Neuronal stem cell (in vitro differentiated cells): ENCODE data around the gene FGF21.

Source experiments
- DNase-seq: peaks from one replicate; pipeline ENCODE4 v3.0.0-alpha.2; 2013; ENCODE audit warnings: low spot score
- H2AFZ ChIP-seq: one replicate; pipeline ENCODE4 v1.6.1; 2013; ENCODE audit warnings: mild to moderate bottlenecking, low read length, inconsistent platforms
- H2AK5ac ChIP-seq: 2 replicates; pipeline ENCODE4 v1.6.1; 2013; ENCODE audit warnings: low read depth, mild to moderate bottlenecking, inconsistent platforms, low read length, moderate library complexity, mixed read lengths
- H2BK120ac ChIP-seq: 2 replicates; pipeline ENCODE4 v1.6.1; 2013; ENCODE audit warnings: low read depth, mild to moderate bottlenecking, inconsistent platforms, low read length, moderate library complexity, mixed read lengths
- H2BK12ac ChIP-seq: one replicate; pipeline ENCODE4 v1.6.1; 2013; ENCODE audit warnings: low read length, inconsistent platforms
- H2BK15ac ChIP-seq: 2 replicates; pipeline ENCODE4 v1.6.1; 2013; ENCODE audit warnings: mild to moderate bottlenecking, low read length, inconsistent platforms, mixed read lengths
- H2BK5ac ChIP-seq: one replicate; pipeline ENCODE4 v1.6.1; 2013; ENCODE audit warnings: inconsistent platforms, mild to moderate bottlenecking, low read length, moderate library complexity
- H3K14ac ChIP-seq: one replicate; pipeline ENCODE4 v1.6.1; 2013; ENCODE audit warnings: low read length, inconsistent platforms
- H3K18ac ChIP-seq: 2 replicates; pipeline ENCODE4 v1.6.1; 2013; ENCODE audit warnings: low read length, inconsistent platforms
- H3K23ac ChIP-seq: 2 replicates; pipeline ENCODE4 v1.6.1; 2013; ENCODE audit warnings: low read depth, mild to moderate bottlenecking, mixed read lengths, low read length, inconsistent platforms; ENCODE audit not compliant: poor library complexity
- H3K27ac ChIP-seq: replicated peaks from 3 replicates; pipeline ENCODE4 v1.5.1; 2013; ENCODE audit warnings: low read length, inconsistent platforms
- H3K27me3 ChIP-seq, 3 experiments: 2 replicates each; pipeline ENCODE4 v1.6.1; 2013; ENCODE audit warnings: low read length in 3 of 3, mild to moderate bottlenecking in 2 of 3, inconsistent platforms in 1 of 3, low read depth in 1 of 3, mixed read lengths in 1 of 3, moderate library complexity in 1 of 3; ENCODE audit not compliant: control insufficient read depth in 3 of 3, insufficient read depth in 3 of 3
- H3K36me3 ChIP-seq, 2 donors: replicated peaks in 1 of 2; 2 replicates each; pipeline ENCODE4 v1.6.1; 2013; ENCODE audit warnings: low read length in 2 of 2; ENCODE audit not compliant: control insufficient read depth in 2 of 2, insufficient read depth in 2 of 2
- H3K4ac ChIP-seq: 2 replicates; pipeline ENCODE4 v1.6.1; 2013; ENCODE audit warnings: inconsistent platforms, mild to moderate bottlenecking, low read length, moderate library complexity
- H3K4me1 ChIP-seq, 2 donors: 1 replicate in 1 of 2; 2 replicates in 1 of 2; pipeline ENCODE4 v1.6.1; 2013; ENCODE audit warnings: low read length in 2 of 2, low read depth in 1 of 2; ENCODE audit not compliant: control insufficient read depth in 2 of 2, insufficient read depth in 1 of 2
- H3K4me2 ChIP-seq: one replicate; pipeline ENCODE4 v1.6.1; 2013; ENCODE audit warnings: mild to moderate bottlenecking, low read length, inconsistent platforms; ENCODE audit not compliant: insufficient read depth, poor library complexity, severe bottlenecking
- H3K4me3 ChIP-seq, 2 donors: 2 replicates each; pipeline ENCODE4 v1.5.1; 2013; ENCODE audit warnings: low read length in 2 of 2, mild to moderate bottlenecking in 2 of 2, inconsistent platforms in 1 of 2, moderate library complexity in 1 of 2
- H3K79me1 ChIP-seq: one replicate; pipeline ENCODE4 v1.6.1; 2013; ENCODE audit warnings: low read depth, mild to moderate bottlenecking, inconsistent platforms, low read length, moderate library complexity
- H3K9ac ChIP-seq: one replicate; pipeline ENCODE4 v1.6.1; 2013; ENCODE audit warnings: mild to moderate bottlenecking, low read depth, low read length, inconsistent platforms; ENCODE audit not compliant: poor library complexity
- H3K9me3 ChIP-seq, 2 donors: replicated peaks in 1 of 2; 2 replicates each; pipeline versions ENCODE3 to v1.6.1; 2013; ENCODE audit warnings: low read length in 2 of 2, mild to moderate bottlenecking in 2 of 2, inconsistent platforms in 1 of 2, low read depth in 1 of 2, mixed read lengths in 1 of 2, moderate library complexity in 1 of 2; ENCODE audit not compliant: control insufficient read depth in 2 of 2, insufficient read depth in 1 of 2
- H4K8ac ChIP-seq: one replicate; pipeline ENCODE4 v1.6.1; 2013; ENCODE audit warnings: low read depth, mild to moderate bottlenecking, inconsistent platforms, low read length, moderate library complexity
- H4K91ac ChIP-seq: one replicate; pipeline ENCODE4 v1.6.1; 2013; ENCODE audit warnings: low read length, low read depth, mild to moderate bottlenecking, inconsistent platforms; ENCODE audit not compliant: poor library complexity
- WGBS, 2 donors: extraction: QIAGEN DNeasy Blood & Tissue Kit; methylation state at CpG; one replicate each; pipeline ENCODE4 v1.1.7; 2013; ENCODE audit warnings: missing lambda C conversion rate in 2 of 2, mixed read lengths in 1 of 2; ENCODE audit not compliant: insufficient read length in 2 of 2, insufficient replicate concordance in 1 of 2; ENCODE audit errors: extremely low coverage in 2 of 2; 5-methylcytosine and 5-hydroxymethylcytosine counted together

Gene FGF21

DNA sequence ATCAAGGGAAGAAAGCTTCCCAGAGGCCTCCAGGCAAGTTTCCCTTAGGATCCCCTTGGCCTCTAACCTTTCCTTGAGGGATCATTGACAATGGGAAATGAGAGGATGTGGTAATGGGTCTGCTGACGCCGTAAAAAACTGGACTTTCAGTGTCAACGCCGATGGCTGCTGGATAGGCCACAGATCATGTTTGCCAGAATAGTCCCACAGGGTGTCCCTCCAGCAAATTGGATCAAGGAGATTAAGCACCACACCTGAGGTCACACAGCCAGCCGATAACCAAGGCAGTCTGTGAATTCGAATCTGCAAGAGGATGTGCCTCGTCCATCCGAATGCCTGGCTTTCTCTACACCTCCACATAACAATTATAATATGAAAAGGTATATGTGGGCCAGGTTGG, 37.9 kb downstream of the FGF21 start:
- Histone ChIP-seq H4K91ac (no peak overlapping the region), H2BK120ac (no peak overlapping the region), H3K4me3 (no peak overlapping the region), H2BK15ac (no peak overlapping the region), H2AK5ac (no peak overlapping the region), H3K9ac (no peak overlapping the region), H3K14ac (no peak overlapping the region), H3K79me1 (no peaks in the 10 kb centered on the region), H3K4ac (no peak overlapping the region), H3K4me2 (no peak overlapping the region), H3K4me1 (no peaks in the 10 kb centered on the region), H2BK12ac (no peak overlapping the region), H3K9me3 (no peaks in the 10 kb centered on the region), H3K27me3 (no peaks in the 10 kb centered on the region), H3K23ac (no peak overlapping the region), H2AFZ (no peak overlapping the region), H3K18ac (no peak overlapping the region), H4K8ac (no peak overlapping the region), H2BK5ac (no peak overlapping the region), H3K36me3 (peaks cover 0 to 3% of the 10 kb centered on the region in 2 donors), H3K27ac (no peak overlapping the region)
- no CpG with 5 or more reads among the region's 8 CpGs for WGBS, 2 donors
- DNase-seq: no peak

DNA sequence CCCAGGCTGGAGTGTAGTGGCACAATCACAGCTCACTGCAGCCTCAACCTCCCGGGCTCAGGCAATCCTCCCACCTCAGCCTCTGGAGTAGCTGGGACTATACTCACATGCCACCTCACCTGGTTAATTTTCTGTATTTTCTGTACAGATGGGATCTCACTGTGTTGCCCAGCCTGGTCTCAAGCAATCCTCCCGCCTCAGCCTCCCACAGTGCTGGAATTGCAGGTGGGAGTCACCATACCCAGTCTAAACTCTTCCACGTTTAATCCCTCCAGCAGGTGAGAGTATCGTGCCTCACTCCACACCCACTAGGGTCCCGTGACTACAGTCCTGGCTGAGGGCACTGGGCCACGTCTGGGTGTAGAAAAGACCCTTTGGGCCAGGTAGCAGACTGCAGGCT, 39.0 kb downstream of the FGF21 start:
- Histone ChIP-seq H2AFZ (peak overlapping the region; percentile 95), H3K4me1 (peaks cover 3 to 6% of the 10 kb centered on the region in 2 donors), H4K91ac (no peak overlapping the region), H3K18ac (no peak overlapping the region), H3K14ac (no peak overlapping the region), H2BK15ac (no peak overlapping the region), H3K79me1 (no peaks in the 10 kb centered on the region), H3K36me3 (peaks cover 0 to 3% of the 10 kb centered on the region in 2 donors), H3K9me3 (no peaks in the 10 kb centered on the region), H3K23ac (no peak overlapping the region), H2BK5ac (no peak overlapping the region), H2AK5ac (peak overlapping the region; percentile 34), H3K27me3 (no peaks in the 10 kb centered on the region), H3K9ac (no peak overlapping the region), H3K4me3 (no peak overlapping the region), H2BK12ac (peak overlapping the region; percentile 33), H2BK120ac (no peak overlapping the region), H3K4me2 (no peak overlapping the region), H3K27ac (no peak overlapping the region), H4K8ac (no peak overlapping the region), H3K4ac (no peak overlapping the region)
- WGBS, 2 donors: no CpG with 5 or more reads among the region's 6 CpGs
- DNase-seq: no peak

DNA sequence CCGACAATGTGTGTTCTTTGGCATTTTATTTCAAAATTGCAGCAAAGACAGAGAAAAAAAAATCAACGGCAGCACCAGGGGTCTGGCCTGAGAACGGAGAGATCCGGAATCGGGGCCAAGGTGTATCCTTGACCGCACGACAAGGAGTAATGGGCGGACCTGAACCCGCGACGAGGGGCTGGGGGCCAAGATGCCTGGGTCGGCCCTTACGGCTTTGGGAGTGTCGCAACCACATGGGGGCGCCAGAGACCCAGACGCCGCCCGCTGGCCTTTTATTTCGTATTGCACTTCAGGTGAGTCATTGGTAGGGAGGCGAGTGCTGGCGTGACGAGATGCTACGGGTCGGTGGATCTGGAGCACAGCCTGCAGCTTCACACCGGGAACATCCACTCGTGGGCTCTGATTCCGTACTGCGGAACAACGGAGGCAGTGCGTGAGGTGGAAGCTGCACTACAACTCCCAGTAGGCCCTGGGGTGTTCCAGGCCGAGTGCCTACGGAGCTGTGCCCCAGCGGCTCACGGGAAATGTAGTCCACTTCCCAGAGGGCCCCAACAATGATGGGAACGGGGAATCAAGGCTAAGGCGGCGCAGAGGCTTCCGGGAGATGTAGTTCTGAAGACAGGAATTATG, 39.8 kb downstream of the FGF21 start:
- Histone ChIP-seq H3K4me1 (peaks cover 3 to 8% of the 10 kb centered on the region in 2 donors), H3K79me1 (no peaks in the 10 kb centered on the region), H2BK5ac (no peak overlapping the region), H3K4me3 (peak overlapping the region; percentile 72 to 89), H3K27me3 (no peaks in the 10 kb centered on the region), H3K4me2 (peak overlapping the region; percentile 79), H3K9ac (peak overlapping the region; percentile 85), H2BK12ac (no peak overlapping the region), H3K23ac (peak overlapping the region; percentile 32), H3K4ac (no peak overlapping the region), H2AK5ac (no peak overlapping the region), H3K18ac (peak overlapping the region; percentile 76), H4K8ac (no peak overlapping the region), H2BK15ac (no peak overlapping the region), H2BK120ac (no peak overlapping the region), H3K36me3 (peaks cover 0 to 3% of the 10 kb centered on the region in 2 donors), H4K91ac (no peak overlapping the region), H2AFZ (peak overlapping the region; percentile 95), H3K14ac (no peak overlapping the region), H3K27ac (no peak overlapping the region), H3K9me3 (no peaks in the 10 kb centered on the region)
- no CpG with 5 or more reads among the region's 38 CpGs for WGBS, 2 donors
- DNase-seq: peak; percentile 91

DNA sequence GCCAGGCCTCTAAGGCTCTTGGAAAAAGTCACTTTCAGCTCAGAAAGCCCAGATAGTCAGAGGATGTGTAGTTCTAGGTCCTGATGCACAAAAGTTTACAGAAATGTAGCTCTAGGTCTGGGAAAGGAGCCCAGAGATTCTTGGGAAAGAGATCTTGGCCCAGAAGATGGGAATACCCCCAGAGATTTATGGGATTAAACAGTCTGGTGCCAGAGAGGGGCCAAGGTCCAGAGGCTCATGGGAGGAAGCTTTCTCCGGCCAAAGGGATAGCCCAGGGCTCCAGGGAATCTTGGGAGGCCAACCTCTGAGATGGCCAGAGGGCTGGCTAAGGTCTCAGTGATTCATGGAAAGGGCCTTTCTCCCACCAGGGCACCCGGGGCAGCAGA, 40.4 kb downstream of the FGF21 start:
- Histone ChIP-seq H2AFZ (peak overlapping the region; percentile 95), H3K36me3 (peaks cover 0 to 3% of the 10 kb centered on the region in 2 donors), H4K8ac (no peak overlapping the region), H3K14ac (no peak overlapping the region), H3K9ac (no peak overlapping the region), H3K4me3 (no peak overlapping the region), H2BK5ac (peak overlapping the region; percentile 67), H3K4me2 (no peak overlapping the region), H3K79me1 (no peaks in the 10 kb centered on the region), H3K4me1 (peaks cover 3 to 8% of the 10 kb centered on the region in 2 donors), H3K18ac (no peak overlapping the region), H4K91ac (no peak overlapping the region), H2BK12ac (no peak overlapping the region), H2BK120ac (no peak overlapping the region), H3K23ac (no peak overlapping the region), H3K4ac (no peak overlapping the region), H3K27ac (no peak overlapping the region), H3K27me3 (no peaks in the 10 kb centered on the region), H2BK15ac (no peak overlapping the region), H3K9me3 (no peaks in the 10 kb centered on the region), H2AK5ac (peak overlapping the region; percentile 87)
- DNase-seq: no peak
- no CpG with 5 or more reads among the region's 2 CpGs for WGBS, 2 donors
